ENCODE measurements around the gene G6PC3.
"Not testable (repeated sequence)": the region's sequence is repeated elsewhere in the genome, so short reads cannot be mapped to it uniquely, and the experiment has no call there.

Gene G6PC3

GRCh38 chr17:44097110-44097958 lies 26.8 kb downstream of the G6PC3 start:
- H3K36me3 ChIP-seq (ENCODE audit: control insufficient read depth, insufficient read depth, low read length), result peaks cover 8% of the 10 kb centered on the region
- peaks cover 39% of the 10 kb centered on the region for H3K4me1 ChIP-seq (ENCODE audit: control insufficient read depth, insufficient read depth, low read length)
- no peak overlapping the region for H3K9ac ChIP-seq (ENCODE audit: low read length)
- no peak overlapping the region for H3K27ac ChIP-seq (ENCODE audit: low read depth, low read length)
- no peaks in the 10 kb centered on the region for H3K27me3 ChIP-seq (ENCODE audit: control insufficient read depth, insufficient read depth, low read length)
- no peaks in the 10 kb centered on the region for H3K9me3 ChIP-seq (ENCODE audit: control insufficient read depth, insufficient read depth, low read depth, low read length)
- H3K4me3 ChIP-seq (ENCODE audit: low read depth, low read length), result no peak overlapping the region

- peaks cover 33% of the 10 kb centered on the region for H3K4me1 ChIP-seq (ENCODE audit: control insufficient read depth, insufficient read depth, low read length)
- H3K27me3 ChIP-seq (ENCODE audit: control insufficient read depth, insufficient read depth, low read length); H3K36me3 ChIP-seq (ENCODE audit: control insufficient read depth, insufficient read depth, low read length); H3K27ac ChIP-seq (ENCODE audit: low read depth, low read length); H3K9me3 ChIP-seq (ENCODE audit: control insufficient read depth, insufficient read depth, low read depth, low read length); H3K4me3 ChIP-seq (ENCODE audit: low read depth, low read length); H3K9ac ChIP-seq (ENCODE audit: low read length): not testable (repeated sequence)
Measured at GRCh38 chr17:44101858-44102257, 31.3 kb downstream of the G6PC3 start.

GRCh38 chr17:44102849-44103622 lies 32.5 kb downstream of the G6PC3 start:
- H3K27me3 ChIP-seq (ENCODE audit: control insufficient read depth, insufficient read depth, low read length), result no peaks in the 10 kb centered on the region
- H3K4me1 ChIP-seq (ENCODE audit: control insufficient read depth, insufficient read depth, low read length), result peaks cover 31% of the 10 kb centered on the region
- no peaks in the 10 kb centered on the region for H3K9me3 ChIP-seq (ENCODE audit: control insufficient read depth, insufficient read depth, low read depth, low read length)
- no peak overlapping the region for H3K27ac ChIP-seq (ENCODE audit: low read depth, low read length)
- no peak overlapping the region for H3K4me3 ChIP-seq (ENCODE audit: low read depth, low read length)
- H3K9ac ChIP-seq (ENCODE audit: low read length), result peak overlapping the region; percentile 25
- no peaks in the 10 kb centered on the region for H3K36me3 ChIP-seq (ENCODE audit: control insufficient read depth, insufficient read depth, low read length)

GRCh38 chr17:44105483-44105882 lies 34.9 kb downstream of the G6PC3 start:
- H3K27me3 ChIP-seq (ENCODE audit: control insufficient read depth, insufficient read depth, low read length), result no peaks in the 10 kb centered on the region
- no peak overlapping the region for H3K9ac ChIP-seq (ENCODE audit: low read length)
- no peak overlapping the region for H3K4me3 ChIP-seq (ENCODE audit: low read depth, low read length)
- H3K27ac ChIP-seq (ENCODE audit: low read depth, low read length), result no peak overlapping the region
- H3K4me1 ChIP-seq (ENCODE audit: control insufficient read depth, insufficient read depth, low read length), result peaks cover 55% of the 10 kb centered on the region
- H3K9me3 ChIP-seq (ENCODE audit: control insufficient read depth, insufficient read depth, low read depth, low read length), result no peaks in the 10 kb centered on the region
- peaks cover 3% of the 10 kb centered on the region; the same call in 1 of the 2 replicates for H3K36me3 ChIP-seq (ENCODE audit: control insufficient read depth, insufficient read depth, low read length)

- H3K4me3 ChIP-seq (ENCODE audit: low read depth, low read length), result no peak overlapping the region
- no peaks in the 10 kb centered on the region for H3K9me3 ChIP-seq (ENCODE audit: control insufficient read depth, insufficient read depth, low read depth, low read length)
- peaks cover 3% of the 10 kb centered on the region; the same call in 1 of the 2 replicates for H3K36me3 ChIP-seq (ENCODE audit: control insufficient read depth, insufficient read depth, low read length)
- H3K27me3 ChIP-seq (ENCODE audit: control insufficient read depth, insufficient read depth, low read length), result no peaks in the 10 kb centered on the region
- peaks cover 59% of the 10 kb centered on the region for H3K4me1 ChIP-seq (ENCODE audit: control insufficient read depth, insufficient read depth, low read length)
- H3K9ac ChIP-seq (ENCODE audit: low read length), result no peak overlapping the region
- H3K27ac ChIP-seq (ENCODE audit: low read depth, low read length), result no peak overlapping the region
Measured at GRCh38 chr17:44105941-44106340, 35.4 kb downstream of the G6PC3 start.

- Histone ChIP-seq H3K27me3 (ENCODE audit: control insufficient read depth, insufficient read depth, low read length) (no peaks in the 10 kb centered on the region), H3K9ac (ENCODE audit: low read length) (no peak overlapping the region), H3K27ac (ENCODE audit: low read depth, low read length) (no peak overlapping the region), H3K36me3 (ENCODE audit: control insufficient read depth, insufficient read depth, low read length) (peaks cover 3% of the 10 kb centered on the region; the same call in 1 of the 2 replicates), H3K4me1 (ENCODE audit: control insufficient read depth, insufficient read depth, low read length) (peaks cover 60% of the 10 kb centered on the region), H3K9me3 (ENCODE audit: control insufficient read depth, insufficient read depth, low read depth, low read length) (no peaks in the 10 kb centered on the region), H3K4me3 (ENCODE audit: low read depth, low read length) (no peak overlapping the region)
Measured at GRCh38 chr17:44106801-44107200, 36.3 kb downstream of the G6PC3 start.

GRCh38 chr17:44108440-44109311 lies 38.1 kb downstream of the G6PC3 start:
- Histone ChIP-seq H3K27me3 (ENCODE audit: control insufficient read depth, insufficient read depth, low read length) (no peaks in the 10 kb centered on the region), H3K4me3 (ENCODE audit: low read depth, low read length) (no peak overlapping the region), H3K36me3 (ENCODE audit: control insufficient read depth, insufficient read depth, low read length) (peaks cover 3% of the 10 kb centered on the region; the same call in 1 of the 2 replicates), H3K27ac (ENCODE audit: low read depth, low read length) (no peak overlapping the region), H3K9ac (ENCODE audit: low read length) (no peak overlapping the region), H3K9me3 (ENCODE audit: control insufficient read depth, insufficient read depth, low read depth, low read length) (no peaks in the 10 kb centered on the region), H3K4me1 (ENCODE audit: control insufficient read depth, insufficient read depth, low read length) (peaks cover 64% of the 10 kb centered on the region)

- H3K27ac ChIP-seq (ENCODE audit: low read depth, low read length), result no peak overlapping the region
- no peaks in the 10 kb centered on the region for H3K9me3 ChIP-seq (ENCODE audit: control insufficient read depth, insufficient read depth, low read depth, low read length)
- peaks cover 64% of the 10 kb centered on the region for H3K4me1 ChIP-seq (ENCODE audit: control insufficient read depth, insufficient read depth, low read length)
- H3K27me3 ChIP-seq (ENCODE audit: control insufficient read depth, insufficient read depth, low read length), result no peaks in the 10 kb centered on the region
- no peak overlapping the region for H3K9ac ChIP-seq (ENCODE audit: low read length)
- H3K4me3 ChIP-seq (ENCODE audit: low read depth, low read length), result no peak overlapping the region
- peaks cover 3% of the 10 kb centered on the region; the same call in 1 of the 2 replicates for H3K36me3 ChIP-seq (ENCODE audit: control insufficient read depth, insufficient read depth, low read length)
Measured at GRCh38 chr17:44109312-44109630, 38.7 kb downstream of the G6PC3 start.

GRCh38 chr17:44110011-44110686 lies 39.6 kb downstream of the G6PC3 start:
- Histone ChIP-seq H3K4me3 (ENCODE audit: low read depth, low read length) (peak overlapping the region; percentile 45; the same call in 1 of the 2 replicates), H3K27ac (ENCODE audit: low read depth, low read length) (no peak overlapping the region)

More at GRCh38 chr17:44110011-44110686, 39.6 kb downstream of the G6PC3 start:
- no peaks in the 10 kb centered on the region for H3K27me3 ChIP-seq (ENCODE audit: control insufficient read depth, insufficient read depth, low read length)
- H3K36me3 ChIP-seq (ENCODE audit: control insufficient read depth, insufficient read depth, low read length), result peaks cover 7% of the 10 kb centered on the region; the same call in 1 of the 2 replicates
- no peaks in the 10 kb centered on the region for H3K9me3 ChIP-seq (ENCODE audit: control insufficient read depth, insufficient read depth, low read depth, low read length)
- peaks cover 64% of the 10 kb centered on the region for H3K4me1 ChIP-seq (ENCODE audit: control insufficient read depth, insufficient read depth, low read length)
- peak overlapping the region; percentile 55 for H3K9ac ChIP-seq (ENCODE audit: low read length)

All from HUES6 (cell line).